Effector CD4-positive, alpha-beta T cell (primary cell): ENCODE results near the gene MECR.

Experiments
- DNase-seq: peaks from one replicate; pipeline ENCODE4 v3.0.0-alpha.2; 2020

Gene MECR

GRCh38 chr1:29255134-29255666 is 24.5 kb upstream of the MECR start:
- no peak for DNase-seq

- DNase-seq: no peak
These were observed 23.6 kb upstream of the MECR start for GRCh38 chr1:29254346-29254745.

- DNase-seq: no peak
These were observed 22.4 kb upstream of the MECR start for GRCh38 chr1:29253180-29253579.

GRCh38 chr1:29251164-29252124 is 20.7 kb upstream of the MECR start:
- DNase-seq: no peak

- no peak for DNase-seq
These were observed 19.3 kb upstream of the MECR start for GRCh38 chr1:29249951-29250581.

DNA sequence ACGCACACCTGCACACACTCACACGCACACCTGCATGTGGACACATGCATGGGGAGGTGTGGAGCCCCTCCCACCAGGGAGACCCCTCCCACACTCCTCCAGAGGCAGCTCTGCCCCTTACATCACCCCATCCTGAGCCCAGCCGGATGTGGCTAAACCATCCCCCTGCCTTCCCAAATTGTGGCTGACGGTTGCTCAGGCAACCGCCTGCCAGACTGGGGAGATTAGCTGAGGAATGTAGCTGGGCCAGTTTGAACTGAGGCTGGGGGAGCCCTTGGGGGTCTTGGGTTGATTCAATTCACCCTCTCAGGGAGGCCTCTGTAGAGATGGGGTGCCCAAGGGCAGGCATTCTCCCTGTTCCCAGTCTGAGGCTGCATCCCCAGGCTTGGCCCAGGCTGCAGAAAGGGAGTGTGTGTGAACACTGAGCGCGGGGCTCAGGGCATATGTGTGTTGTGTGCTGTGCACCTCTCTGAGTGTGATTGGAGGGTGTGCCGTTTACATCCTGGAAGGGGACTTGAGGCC is 18.5 kb upstream of the MECR start:
- DNase-seq: no peak

- DNase-seq: no peak
These were observed 17.7 kb upstream of the MECR start for GRCh38 chr1:29248409-29248808.

- DNase-seq: no peak
These were observed 17.0 kb upstream of the MECR start for GRCh38 chr1:29247571-29248273.

DNA sequence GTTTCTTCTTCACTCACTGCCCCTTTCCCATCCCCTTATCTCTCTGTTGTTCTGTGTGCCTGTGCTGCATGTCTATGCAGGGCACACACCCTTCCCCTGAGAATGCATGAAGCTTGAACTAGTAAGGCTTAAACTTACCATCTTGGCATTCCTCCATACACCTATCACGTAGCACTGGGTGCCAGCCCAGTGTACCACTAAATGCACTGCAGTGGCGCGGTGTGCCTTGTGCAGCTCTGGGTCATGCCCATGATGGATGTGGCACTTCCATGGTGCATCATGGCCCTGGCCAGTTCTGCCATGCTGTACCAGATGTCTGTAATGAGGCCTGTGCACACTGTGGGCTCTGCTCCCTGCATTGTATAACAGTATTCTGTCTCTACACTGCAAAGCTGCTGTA is 16.3 kb upstream of the MECR start:
- no peak for DNase-seq

DNA sequence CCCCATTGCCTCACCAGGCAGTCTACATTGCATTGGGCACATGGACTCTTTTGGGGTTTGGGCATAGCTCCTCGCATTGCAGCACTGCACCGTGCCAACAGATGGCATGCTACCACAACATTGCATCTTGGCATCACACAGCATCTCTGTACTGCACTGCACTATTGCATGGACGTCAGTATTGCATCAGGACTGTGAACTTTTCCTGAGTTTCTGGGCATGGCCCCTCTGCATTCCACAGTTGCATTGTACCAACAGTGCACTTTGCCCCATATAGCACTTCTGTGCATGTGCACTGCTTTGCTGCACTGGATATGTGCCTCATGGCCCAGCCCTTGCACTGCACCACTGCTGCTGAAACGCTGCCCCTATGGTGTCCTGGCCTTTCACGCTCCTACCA is 15.1 kb upstream of the MECR start:
- no peak for DNase-seq

- DNase-seq: no peak
These were observed 14.5 kb upstream of the MECR start for GRCh38 chr1:29245261-29245660.

DNA sequence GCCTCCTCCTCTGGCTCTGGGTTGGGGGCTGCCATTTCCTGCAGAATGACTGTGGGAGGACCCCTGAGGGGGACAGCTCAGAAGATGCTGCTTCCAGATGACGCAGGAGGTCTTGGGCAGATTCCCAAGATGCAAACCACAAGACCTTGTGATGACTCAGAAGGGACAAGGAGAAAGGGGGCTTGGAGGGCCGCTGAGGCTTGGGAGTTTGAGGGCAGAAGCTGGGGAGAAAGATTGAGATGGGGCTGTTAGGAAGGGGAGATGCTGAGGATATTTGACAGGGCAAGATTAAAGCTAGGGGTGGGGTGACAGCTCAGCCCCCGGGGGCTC is 13.1 kb upstream of the MECR start:
- no peak for DNase-seq

DNA sequence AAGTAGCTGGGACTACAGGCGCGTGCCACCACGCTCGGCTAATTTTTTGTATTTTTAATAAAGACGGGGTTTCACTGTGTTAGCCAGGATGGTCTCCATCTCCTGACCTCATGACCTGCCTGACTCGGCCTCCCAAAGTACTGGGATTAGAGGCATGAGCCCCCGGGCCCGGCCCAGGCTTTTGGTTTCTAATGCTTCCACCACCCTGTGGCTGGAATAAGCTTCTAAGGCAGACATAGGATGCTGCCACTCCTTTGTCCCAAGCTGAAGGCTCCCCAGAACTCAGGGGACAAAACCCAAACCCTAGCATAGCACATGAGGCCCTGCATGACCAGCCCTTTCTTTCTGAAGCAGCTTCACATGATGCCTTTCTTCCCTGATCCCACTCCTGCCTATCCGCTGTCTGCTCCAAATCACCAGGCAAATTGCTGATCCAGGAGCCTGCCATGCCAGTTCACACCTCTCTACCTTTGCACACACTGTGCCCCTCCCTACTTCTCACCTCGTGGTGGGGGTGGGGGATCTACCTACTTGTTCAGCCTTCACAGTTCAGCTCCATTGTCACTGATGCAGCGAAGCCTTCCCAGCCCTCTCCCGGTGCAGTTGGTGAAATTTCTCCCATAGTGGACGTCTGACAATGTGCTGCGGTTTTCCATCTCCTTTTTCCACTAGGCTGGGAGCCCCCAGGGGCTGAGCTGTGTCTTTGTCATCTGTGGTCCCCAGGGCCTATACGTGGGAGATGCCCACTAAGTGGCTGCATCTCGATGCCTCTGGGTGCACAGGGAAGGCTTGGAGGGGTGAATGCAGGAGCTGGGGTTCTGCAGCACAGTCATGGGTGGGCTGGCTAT is 12.5 kb upstream of the MECR start:
- no peak for DNase-seq

GRCh38 chr1:29240986-29241385 is 10.3 kb upstream of the MECR start:
- DNase-seq: no peak

- no peak for DNase-seq
These were observed 9.7 kb upstream of the MECR start for GRCh38 chr1:29240400-29240837.

- no peak for DNase-seq
These were observed 8.4 kb upstream of the MECR start for GRCh38 chr1:29239142-29239541.

GRCh38 chr1:29238620-29239002 is 7.9 kb upstream of the MECR start:
- DNase-seq: no peak

GRCh38 chr1:29237852-29238619 is 7.3 kb upstream of the MECR start:
- no peak for DNase-seq

- no peak for DNase-seq
These were observed 6.5 kb upstream of the MECR start for GRCh38 chr1:29237129-29237821.

GRCh38 chr1:29236712-29237128 is 6.0 kb upstream of the MECR start:
- no peak for DNase-seq
